T47D (cell line): ENCODE results near the gene USP24.

Source experiments
- DNase-seq, 2 experiments: peaks; one replicate each; pipeline versions ENCODE4 v3.0.0 to v3.0.0-alpha.2; 2011 to 2012; ENCODE audit warnings: low read depth in 1 of 2, low spot score in 1 of 2
- JUND ChIP-seq: IDR thresholded peaks from 2 replicates; pipeline ENCODE4 v1.6.1; 2012; ENCODE audit warnings: low read depth
- in situ Hi-C: cut with HindIII; loops from 2 replicates; pipeline ENCODE4 v1.10.0; 2016; ENCODE audit warnings: low sequenced_read_pairs, low pct_unique_long_range_greater_than_20kb

Gene USP24

DNA sequence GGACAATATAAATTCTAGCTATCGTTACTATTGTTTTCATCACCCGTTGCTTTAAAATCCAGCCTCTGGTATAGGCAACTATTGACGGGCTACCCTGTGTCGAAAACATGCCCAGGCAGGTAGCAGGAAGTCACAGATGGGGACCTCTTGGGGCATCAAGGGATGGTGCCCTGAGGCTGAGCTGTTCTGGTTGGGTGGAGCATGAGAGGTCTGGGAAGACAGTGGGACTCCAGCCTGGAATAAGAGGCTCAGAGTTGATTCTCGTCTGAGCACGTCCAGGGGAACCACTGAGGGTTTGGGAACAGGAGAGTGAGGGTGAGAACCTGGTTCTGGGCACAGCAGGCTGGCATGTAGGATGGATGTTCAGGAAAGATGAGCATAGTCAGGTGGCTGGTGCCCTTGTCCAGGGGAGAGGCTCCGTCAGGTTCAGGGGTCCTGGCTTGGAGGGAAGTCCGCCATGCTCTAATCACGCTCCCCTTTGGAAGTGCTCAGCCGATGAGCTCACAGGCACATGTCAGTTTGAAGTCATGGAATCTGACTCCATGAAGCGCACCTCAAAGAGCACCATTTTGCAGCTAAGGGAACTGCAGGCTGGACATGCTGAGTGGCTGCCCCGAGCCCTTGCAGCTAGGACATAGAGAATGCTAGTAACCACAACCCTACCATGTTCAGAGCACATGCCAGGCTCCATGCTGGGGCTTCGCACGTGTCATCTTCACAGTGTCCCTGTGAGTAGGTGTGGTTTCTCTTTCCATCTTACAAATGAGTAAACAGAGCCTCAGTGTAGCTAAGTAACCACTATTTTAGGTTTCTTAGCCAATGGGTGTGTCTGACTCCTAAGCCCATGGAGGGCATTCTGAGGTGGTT, 154.8 kb downstream of the USP24 start:
- DNase-seq = no peak
- TF ChIP-seq JUND = no peak
- in situ Hi-C loops = no loop called here

DNA sequence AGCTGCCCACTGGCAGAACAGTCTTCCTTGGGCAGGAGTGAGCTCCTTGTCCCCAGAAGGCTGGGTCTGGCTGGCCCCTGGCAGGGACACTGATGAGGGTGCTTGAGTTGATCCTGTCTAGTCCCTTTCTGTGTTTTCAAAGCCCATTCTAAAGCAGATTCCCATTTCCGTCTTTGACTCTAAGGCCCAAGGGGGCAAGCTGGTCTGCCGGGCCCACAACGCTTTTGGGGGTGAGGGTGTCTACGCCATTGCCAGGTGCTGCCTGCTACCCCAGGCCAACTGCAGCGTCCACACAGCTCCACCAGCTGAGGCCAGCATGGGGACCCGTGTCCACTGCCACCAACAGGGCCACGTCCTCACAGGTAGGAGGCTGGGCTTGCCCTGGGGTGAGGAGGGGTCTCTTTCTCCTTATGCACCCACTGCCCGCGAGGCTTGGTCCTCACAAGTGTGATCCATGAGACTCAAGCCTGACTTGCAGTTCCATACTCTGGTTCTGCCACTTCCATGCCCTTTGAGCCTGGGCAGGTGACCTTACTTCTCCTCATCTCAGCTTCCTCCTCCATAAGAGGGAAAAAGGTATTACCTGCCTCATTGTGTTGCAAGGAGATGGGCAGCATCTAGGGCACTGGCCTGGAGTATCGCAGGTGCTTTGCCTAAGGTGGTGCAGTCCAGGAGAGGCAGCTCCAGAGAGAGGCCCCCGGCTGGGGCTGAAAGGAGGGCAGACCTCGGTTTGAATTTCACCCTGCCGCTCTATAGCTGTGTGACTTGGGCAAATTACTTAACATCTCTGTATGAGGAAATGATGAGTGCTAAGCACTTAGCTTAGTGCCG, 155.6 kb downstream of the USP24 start:
- in situ Hi-C loops = no loop called here
- no peak for TF ChIP-seq JUND

DNA sequence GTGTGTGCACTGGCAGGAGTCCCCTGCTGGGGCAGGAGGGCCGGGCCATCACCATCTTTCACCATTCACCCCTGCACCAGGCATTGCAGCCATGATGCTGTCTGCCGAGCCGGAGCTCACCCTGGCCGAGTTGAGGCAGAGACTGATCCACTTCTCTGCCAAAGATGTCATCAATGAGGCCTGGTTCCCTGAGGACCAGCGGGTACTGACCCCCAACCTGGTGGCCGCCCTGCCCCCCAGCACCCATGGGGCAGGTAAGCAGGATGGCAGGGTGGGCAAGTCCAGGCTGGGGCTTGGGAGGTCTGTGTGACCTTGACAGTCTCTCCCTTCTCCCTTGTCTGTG, 157.2 kb downstream of the USP24 start:
- in situ Hi-C loops = no loop called here
- TF ChIP-seq JUND = no peak
- no peak for DNase-seq

More for the DNA sequence above, 155.6 kb downstream of the USP24 start:
- no peak for DNase-seq

DNA sequence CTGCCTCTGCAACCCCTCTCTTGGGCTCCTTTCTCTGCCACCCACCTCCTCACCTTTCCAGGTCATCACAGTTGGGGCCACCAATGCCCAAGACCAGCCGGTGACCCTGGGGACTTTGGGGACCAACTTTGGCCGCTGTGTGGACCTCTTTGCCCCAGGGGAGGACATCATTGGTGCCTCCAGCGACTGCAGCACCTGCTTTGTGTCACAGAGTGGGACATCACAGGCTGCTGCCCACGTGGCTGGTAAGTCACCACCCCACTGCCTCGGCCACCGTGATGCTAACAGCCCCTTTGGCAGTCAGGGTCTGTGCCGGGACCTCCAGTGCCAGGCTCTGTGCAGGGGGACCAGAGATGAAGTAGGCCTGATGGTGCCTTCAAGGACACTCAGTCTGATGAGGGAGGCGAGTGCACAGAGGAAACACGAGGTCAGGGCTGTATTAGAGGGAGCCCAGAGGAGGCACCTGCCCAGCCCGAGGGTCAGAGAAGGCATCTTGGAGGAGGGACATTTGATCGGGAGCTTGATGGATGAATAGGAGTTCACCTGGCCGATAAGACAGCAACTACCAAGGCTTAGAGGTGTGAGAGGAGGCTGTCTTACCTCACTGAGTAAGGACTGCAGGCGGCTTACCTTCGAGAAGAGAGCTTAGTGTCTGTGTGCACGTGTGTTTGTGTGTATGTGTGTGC, 157.8 kb downstream of the USP24 start:
- in situ Hi-C loops = no loop called here
- no peak for DNase-seq
- TF ChIP-seq JUND = no peak

DNA sequence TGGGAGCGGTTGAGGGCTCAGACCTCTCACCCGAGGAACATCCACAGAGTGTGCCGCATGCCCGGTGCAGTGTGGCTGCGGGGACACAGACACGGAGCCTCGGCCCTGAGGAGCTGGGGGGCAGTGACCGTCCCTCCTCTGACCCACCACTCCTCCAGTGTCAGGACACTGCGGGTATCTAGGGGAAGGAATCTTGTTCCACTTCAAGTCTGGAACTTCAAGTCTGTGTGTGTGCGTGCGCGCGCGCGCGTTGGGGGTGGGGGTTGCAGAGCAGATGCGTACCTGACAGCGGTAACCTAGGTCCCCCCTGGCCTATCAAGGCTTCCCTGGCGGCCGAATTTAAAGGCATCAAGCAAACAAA, 158.6 kb downstream of the USP24 start:
- in situ Hi-C loops = no loop called here
- no peak for DNase-seq
- TF ChIP-seq JUND = no peak

DNA sequence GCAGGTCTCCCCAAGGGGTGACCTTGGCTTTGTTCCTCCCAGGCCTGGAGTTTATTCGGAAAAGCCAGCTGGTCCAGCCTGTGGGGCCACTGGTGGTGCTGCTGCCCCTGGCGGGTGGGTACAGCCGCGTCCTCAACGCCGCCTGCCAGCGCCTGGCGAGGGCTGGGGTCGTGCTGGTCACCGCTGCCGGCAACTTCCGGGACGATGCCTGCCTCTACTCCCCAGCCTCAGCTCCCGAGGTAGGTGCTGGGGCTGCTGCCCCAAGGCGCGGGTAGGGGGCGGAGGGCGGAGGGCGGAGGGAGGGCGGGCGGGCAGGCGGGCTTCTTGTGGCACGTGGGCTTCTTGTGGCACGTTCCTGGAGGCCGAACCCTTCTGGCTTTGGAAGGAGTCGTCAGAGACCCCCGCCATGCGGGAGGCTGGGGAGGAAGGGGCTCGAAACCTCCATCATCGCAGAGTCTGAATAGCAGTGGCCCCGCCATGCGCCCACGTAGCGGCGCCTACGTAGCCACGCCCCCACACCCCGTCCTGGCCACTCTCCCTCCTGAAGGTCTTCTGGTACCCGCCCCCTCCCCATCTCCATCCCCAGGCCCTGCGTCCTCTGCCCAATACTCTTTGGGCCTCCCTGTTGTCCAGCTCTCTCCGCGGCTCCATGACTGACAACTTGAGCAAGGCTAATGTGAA, 159.1 kb downstream of the USP24 start:
- no peak for TF ChIP-seq JUND
- in situ Hi-C loops = no loop called here
- no peak for DNase-seq

DNA sequence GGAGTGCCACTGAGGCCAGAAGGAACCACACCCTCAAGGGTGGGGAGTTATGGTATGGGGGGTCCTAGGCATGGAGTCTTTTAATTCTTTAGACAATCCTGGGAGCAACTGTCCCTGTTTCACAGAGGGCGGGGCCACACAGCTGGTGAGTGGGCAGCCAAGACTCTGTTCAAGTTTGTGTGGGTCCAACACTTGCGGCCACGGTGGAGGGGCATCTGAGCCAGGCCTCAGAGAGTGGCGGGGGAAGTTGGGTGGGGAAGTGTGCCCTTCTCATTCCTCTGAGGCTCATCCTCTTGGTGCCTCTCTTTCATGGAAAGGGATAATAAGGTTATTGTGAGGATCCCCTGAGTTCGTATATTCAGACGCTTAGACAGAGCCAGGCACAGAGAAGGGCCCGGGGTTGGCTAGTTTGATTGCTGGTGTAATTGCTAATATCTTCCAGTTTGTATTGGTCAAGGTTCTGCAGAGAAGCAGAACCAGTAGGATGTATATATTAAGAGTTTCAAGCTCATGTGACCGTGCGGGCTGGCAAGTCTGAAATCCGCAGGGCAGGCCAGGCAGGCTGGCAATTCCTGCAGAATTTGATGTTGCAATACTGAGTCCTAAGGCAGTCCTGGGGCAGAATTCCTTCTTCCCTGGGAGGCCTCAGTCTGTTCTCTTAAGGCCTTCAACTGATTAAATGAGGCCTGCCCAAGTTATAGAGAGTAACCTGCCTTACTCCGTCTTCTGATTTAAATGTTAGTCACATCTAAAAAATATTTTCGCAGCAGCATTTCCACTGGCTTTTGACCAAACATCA, 159.9 kb downstream of the USP24 start:
- DNase-seq = peak in 1 of 2 experiments; percentile 21
- in situ Hi-C loops = no loop called here
- no peak for TF ChIP-seq JUND

DNA sequence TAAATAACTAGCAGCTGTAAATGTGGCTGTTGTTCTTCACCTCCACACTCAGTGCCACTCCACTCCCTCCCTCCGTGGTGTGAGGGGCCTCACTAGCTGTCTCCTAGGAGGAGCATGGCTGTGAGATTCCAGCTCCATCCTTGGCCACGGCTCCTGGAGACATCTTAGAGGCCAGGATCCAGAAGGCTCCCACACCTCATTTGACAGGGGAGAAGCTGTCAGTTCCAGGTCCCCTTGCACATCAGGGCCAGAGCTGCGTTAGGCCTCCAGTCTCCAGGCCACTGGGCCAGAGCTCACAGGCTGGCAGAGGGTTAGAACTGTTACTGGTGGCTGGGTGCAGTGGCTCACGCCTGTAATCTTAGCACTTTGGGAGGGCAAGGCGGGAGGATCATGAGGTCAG, 160.8 kb downstream of the USP24 start:
- in situ Hi-C loops = no loop called here
- no peak for TF ChIP-seq JUND
- no peak for DNase-seq

DNA sequence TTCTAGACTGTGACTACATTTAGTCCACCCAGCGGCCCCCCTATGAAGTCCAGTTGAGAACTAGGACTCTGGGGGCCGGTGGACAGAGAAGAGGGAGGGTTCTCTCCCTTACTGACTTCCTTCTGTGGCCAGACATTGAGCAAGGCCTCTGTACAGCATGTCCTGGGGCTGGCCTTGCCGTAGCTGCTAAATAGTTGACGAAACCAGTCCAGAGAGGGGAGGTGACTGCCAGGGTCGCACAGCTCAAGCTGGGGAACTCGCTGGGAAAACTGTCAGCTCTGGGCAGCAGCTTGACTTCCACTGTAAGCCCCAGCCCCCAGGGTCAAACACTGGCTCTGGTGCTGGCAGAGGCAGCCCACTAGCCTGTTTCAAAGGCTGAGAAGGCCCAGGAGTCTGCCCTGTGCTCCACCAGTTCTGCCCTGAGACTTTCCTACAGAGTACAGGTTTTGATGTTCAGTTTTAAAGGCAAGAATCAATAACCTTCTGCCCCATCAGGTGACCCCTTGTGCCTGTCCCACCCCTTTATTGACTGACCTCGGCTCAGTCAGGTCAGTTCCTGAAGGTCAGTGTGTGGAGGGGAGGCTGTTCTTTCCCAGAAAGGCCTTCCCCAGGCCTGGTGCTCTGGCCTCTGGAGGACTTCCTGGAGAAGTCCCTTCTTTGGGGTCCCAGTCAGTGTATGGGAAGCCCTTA, 161.8 kb downstream of the USP24 start:
- TF ChIP-seq JUND = no peak
- in situ Hi-C loops = no loop called here

DNA sequence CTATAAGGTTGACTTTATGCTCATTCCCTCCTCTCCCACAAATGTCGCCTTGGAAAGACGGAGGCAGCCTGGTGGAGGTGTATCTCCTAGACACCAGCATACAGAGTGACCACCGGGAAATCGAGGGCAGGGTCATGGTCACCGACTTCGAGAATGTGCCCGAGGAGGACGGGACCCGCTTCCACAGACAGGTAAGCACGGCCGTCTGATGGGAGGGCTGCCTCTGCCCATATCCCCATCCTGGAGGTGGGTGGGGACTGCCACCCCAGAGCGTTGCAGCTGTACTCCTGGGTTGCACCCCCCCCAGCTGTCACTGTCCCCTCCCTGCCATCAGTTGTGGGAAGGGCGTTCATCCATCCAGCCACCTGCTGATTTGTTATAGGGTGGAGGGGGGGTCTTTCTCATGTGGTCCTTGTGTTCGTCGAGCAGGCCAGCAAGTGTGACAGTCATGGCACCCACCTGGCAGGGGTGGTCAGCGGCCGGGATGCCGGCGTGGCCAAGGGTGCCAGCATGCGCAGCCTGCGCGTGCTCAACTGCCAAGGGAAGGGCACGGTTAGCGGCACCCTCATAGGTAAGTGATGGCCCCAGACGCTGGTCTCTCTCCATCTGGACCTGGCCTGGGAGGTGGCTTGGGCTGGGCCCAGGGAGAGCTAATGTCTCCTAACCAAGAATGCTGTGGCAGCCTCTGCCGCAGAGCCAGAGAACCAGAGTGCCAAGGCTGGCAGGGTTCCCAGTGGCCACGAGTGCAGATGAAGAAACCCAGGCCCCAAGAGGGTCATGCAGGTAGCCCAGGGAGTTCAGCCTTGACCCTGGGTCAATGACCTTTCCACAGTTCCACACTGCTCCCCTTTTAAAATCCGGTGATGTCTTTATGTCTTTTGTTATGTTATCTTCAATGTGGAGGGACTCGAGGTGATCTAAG, 162.7 kb downstream of the USP24 start:
- in situ Hi-C loops = no loop called here
- TF ChIP-seq JUND = no peak

More for the DNA sequence above, 161.8 kb downstream of the USP24 start:
- no peak for DNase-seq

DNA sequence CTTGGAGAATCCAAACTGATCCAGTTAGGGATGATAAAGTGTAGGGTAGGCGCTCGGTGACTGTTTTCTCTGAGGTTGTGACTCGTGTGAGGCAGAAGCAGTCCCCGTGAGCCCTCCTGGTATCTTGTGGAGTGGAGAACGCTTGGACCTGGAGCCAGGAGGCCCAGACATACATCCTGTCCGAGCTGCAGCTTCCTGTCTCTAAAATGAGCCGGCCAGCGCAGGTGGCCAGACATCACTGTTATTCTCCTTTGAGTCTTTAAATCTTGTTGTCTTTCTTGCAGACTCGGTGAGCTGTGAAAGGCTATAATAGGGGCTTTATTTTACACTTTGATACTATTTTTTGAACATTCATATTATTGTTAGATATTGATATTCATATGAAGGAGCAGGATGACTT, 163.5 kb downstream of the USP24 start:
- DNase-seq = no peak
- no peak for TF ChIP-seq JUND
- in situ Hi-C loops = no loop called here

More for the DNA sequence above, 162.7 kb downstream of the USP24 start:
- DNase-seq = no peak
